ENCODE results near the gene ZC3H4.

The ZC3H4 gene

GRCh38 chr19:47018923-47019322, 94.7 kb downstream of the ZC3H4 start:
- ATAC-seq = no peak
